Mucosa of descending colon (tissue), 3 donors: ENCODE measurements around the gene OR2V2. TPM values are rescaled to one million over a fixed set of nuclear protein-coding genes. Genes with fewer than 3 reads are reported as not detected.
"Not testable (repeated sequence)": the region's sequence is repeated elsewhere in the genome, so short reads cannot be mapped to it uniquely, and the experiment has no call there.

ENCODE experiments used
- ATAC-seq: fragments of 200-7000 bp; cut with Tn5 transposase; one replicate; pipeline ENCODE4 v1.9.1; 2020; ENCODE audit warnings: mild to moderate bottlenecking, moderate library complexity
- DNase-seq, 3 donors: peaks; one replicate each; pipeline ENCODE4 v3.0.0-alpha.2; 2020
- H3K36me3 ChIP-seq: fragments of 200-600 bp; one replicate; pipeline ENCODE4 v1.8.0; 2021; ENCODE audit warnings: low read depth, mild to moderate bottlenecking
- H3K4me1 ChIP-seq: fragments of 200-600 bp; one replicate; pipeline ENCODE4 v1.8.0; 2021; ENCODE audit warnings: low read depth, mild to moderate bottlenecking
- H3K4me3 ChIP-seq: fragments of 200-600 bp; one replicate; pipeline ENCODE4 v1.8.0; 2021; ENCODE audit warnings: mild to moderate bottlenecking
- H3K9me3 ChIP-seq: fragments of 200-600 bp; one replicate; pipeline ENCODE4 v1.8.0; 2021; ENCODE audit warnings: mild to moderate bottlenecking
- CTCF ChIP-seq: fragments of 200-600 bp; IDR thresholded peaks from one replicate; pipeline ENCODE4 v1.8.0; 2022; ENCODE audit warnings: antibody characterized with exemption, mild to moderate bottlenecking
- intact Hi-C, 2 donors: fragments of 100-400 bp; cut with DNase I in 1 of 2; cut with micrococcal nuclease in 1 of 2; formaldehyde crosslinking; loops; one replicate each; pipeline versions ENCODE4 v1.11.0 to v1.11.1; 2022; cut with DNase I, micrococcal nuclease
- total RNA-seq, 3 donors: library from RNA; stranded (reverse); fragmentation: NEBNext Ultra II Directional in 2 of 3; extraction: Animal tissue kit (Norgen Biotek cat#: 25700) in 2 of 3; gene quantifications; one replicate each; pipeline versions ENCODE4 v1.2.1 to v1.2.4, GENCODE V29; 2021 to 2023
- donor health status: DM: no; HTN: no; CAD: no; lungs with moderate emphysema.
- donor health status: DM: no; HTN: no; CAD: no.
- donor health status: DM: no; HTN: yes; CAD: no.

The OR2V2 gene
- total RNA-seq, 3 donors from 2014 or later, result not detected

- intact Hi-C loops, H3K9me3 ChIP-seq, ATAC-seq, H3K4me1 ChIP-seq, H3K36me3 ChIP-seq, DNase-seq, H3K4me3 ChIP-seq: not testable (repeated sequence)
Observed at GRCh38 chr5:181104606-181105390, 42.6 kb upstream of the OR2V2 start.

- no peaks in the 10 kb centered on the region for H3K36me3 ChIP-seq
- intact Hi-C loops, result no loop called here
- H3K9me3 ChIP-seq, result no peaks in the 10 kb centered on the region
- peaks cover under 1% of the 10 kb centered on the region for H3K4me1 ChIP-seq
- no peak for ATAC-seq
- no peak for TF ChIP-seq CTCF
- DNase-seq, result no peak
- H3K4me3 ChIP-seq, result no peak overlapping the region
Observed at GRCh38 chr5:181105391-181106025, 41.9 kb upstream of the OR2V2 start.

- Histone ChIP-seq H3K36me3 (no peaks in the 10 kb centered on the region), H3K4me3 (no peak overlapping the region), H3K4me1 (no peaks in the 10 kb centered on the region), H3K9me3 (no peaks in the 10 kb centered on the region)
- ATAC-seq (no peak), DNase-seq (no peak)
- intact Hi-C loops, result no loop called here
- TF ChIP-seq CTCF, result no peak
Observed at GRCh38 chr5:181107699-181108098, 39.7 kb upstream of the OR2V2 start.

GRCh38 chr5:181108578-181109165 is 38.7 kb upstream of the OR2V2 start:
- Histone ChIP-seq H3K4me1 (no peaks in the 10 kb centered on the region), H3K4me3 (no peak overlapping the region), H3K9me3 (no peaks in the 10 kb centered on the region), H3K36me3 (no peaks in the 10 kb centered on the region)
- intact Hi-C loops, result no loop called here
- ATAC-seq (no peak), DNase-seq (no peak)
- no peak for TF ChIP-seq CTCF

GRCh38 chr5:181109489-181110013 is 37.8 kb upstream of the OR2V2 start:
- no peak for TF ChIP-seq CTCF
- DNase-seq (no peak), ATAC-seq (no peak)
- Histone ChIP-seq H3K9me3 (no peaks in the 10 kb centered on the region), H3K4me3 (no peak overlapping the region), H3K4me1 (no peaks in the 10 kb centered on the region), H3K36me3 (no peaks in the 10 kb centered on the region)
- intact Hi-C loops, result no loop called here

GRCh38 chr5:181111010-181111409 is 36.4 kb upstream of the OR2V2 start:
- no peaks in the 10 kb centered on the region for H3K36me3 ChIP-seq
- H3K4me3 ChIP-seq, result no peak overlapping the region
- no peak for TF ChIP-seq CTCF
- no peaks in the 10 kb centered on the region for H3K4me1 ChIP-seq
- DNase-seq (no peak), ATAC-seq (no peak)
- no peaks in the 10 kb centered on the region for H3K9me3 ChIP-seq
- intact Hi-C loops, result no loop called here
